HCT116 (cell line): ENCODE measurements around the gene OSBPL5. TPM values are rescaled to one million over a fixed set of nuclear protein-coding genes. Genes with fewer than 3 reads are reported as not detected.

ENCODE experiments used
- ATAC-seq: fragments of 200-7000 bp; cut with Tn5 transposase; 2 replicates; pipeline ENCODE4 v1.9.1; 2020; ENCODE audit warnings: mild to moderate bottlenecking, moderate library complexity
- BruUV-seq: library from RNA; stranded (reverse); fragments of 400-500 nt; replicated peaks from 2 replicates; lab custom pipeline; 2021; lab: Mats Ljungman, UMichigan
- CTCF ChIA-PET: fragments of 300-600 bp; sonication (Branson Sonifier 250); formaldehyde crosslinking; loops from one replicate; lab custom pipeline; 2021; ENCODE audit warnings: antibody characterized with exemption; lab: Charles Lee
- POLR2A ChIA-PET: fragments of 300-600, 350-600 bp; sonication (Branson Sonifier 250); formaldehyde crosslinking; loops from one replicate; lab custom pipeline; 2021; ENCODE audit warnings: antibody characterized with exemption; lab: Charles Lee
- RAD21 ChIA-PET, 2 experiments: fragments of 300-600 bp; sonication (Branson Sonifier 250); formaldehyde crosslinking; loops; one replicate each; lab custom pipeline; 2023; ENCODE audit warnings: low total read pairs in 2 of 2; ENCODE audit not compliant: uncharacterized antibody in 2 of 2, unreplicated experiment in 2 of 2, low non-redundant PET in 1 of 2; lab: Charles Lee
- DNase-seq: peaks from one replicate; pipeline ENCODE4 v3.0.0-alpha.2; 2010; ENCODE audit warnings: low read depth, low spot score
- H2AFZ ChIP-seq: fragments of 200-600 bp; shearing (Covaris generic), sonication (generic); 2 replicates; pipeline ENCODE4 v1.6.1; 2017; ENCODE audit warnings: low read depth, mixed run types, mixed read lengths, antibody characterized with exemption, low read length; ENCODE audit not compliant: poor library complexity, severe bottlenecking
- H3K27ac ChIP-seq: 2 replicates; pipeline ENCODE4 v1.5.1; 2012; ENCODE audit warnings: low read depth, low read length
- H3K27me3 ChIP-seq: fragments of 200-600 bp; sonication (generic); 2 replicates; pipeline ENCODE4 v1.6.1; 2016; ENCODE audit warnings: mixed run types, low read length, mixed read lengths; ENCODE audit not compliant: insufficient read depth
- H3K36me3 ChIP-seq, 2 experiments: fragments of 200-500 bp in 1 of 2; fragments of 200-600 bp in 1 of 2; sonication (Bioruptor generic) in 1 of 2; sonication (generic) in 1 of 2; 2 replicates each; pipeline versions ENCODE4 v1.5.1 to v1.6.1; 2014 to 2016; ENCODE audit warnings: low read length in 2 of 2, inconsistent platforms in 1 of 2, mixed read lengths in 1 of 2, mixed run types in 1 of 2; ENCODE audit not compliant: insufficient read depth in 2 of 2, control insufficient read depth in 1 of 2
- H3K4me1 ChIP-seq, 2 experiments: fragments of 200-600 bp in 1 of 2; sonication (generic) in 1 of 2; 2 replicates each; pipeline versions ENCODE4 v1.5.1 to v1.6.1; 2012 to 2017; ENCODE audit warnings: low read length in 2 of 2, inconsistent platforms in 1 of 2, mild to moderate bottlenecking in 1 of 2, mixed read lengths in 1 of 2, mixed run types in 1 of 2, moderate library complexity in 1 of 2; ENCODE audit not compliant: insufficient read depth in 2 of 2, control insufficient read depth in 1 of 2
- H3K4me2 ChIP-seq: fragments of 200-600 bp; sonication (generic); 2 replicates; pipeline ENCODE4 v1.6.1; 2017; ENCODE audit warnings: mixed run types, low read length, mixed read lengths
- H3K4me3 ChIP-seq, 2 experiments: fragments of 200-600 bp in 1 of 2; sonication (generic) in 1 of 2; replicated peaks in 1 of 2; 2 replicates each; pipeline ENCODE4 v1.5.1; 2011 to 2016; ENCODE audit warnings: low read length in 2 of 2, control low read depth in 1 of 2, low read depth in 1 of 2, mild to moderate bottlenecking in 1 of 2, mixed read lengths in 1 of 2, mixed run types in 1 of 2
- H3K79me2 ChIP-seq: fragments of 200-600 bp; sonication (generic); 2 replicates; pipeline ENCODE4 v1.6.1; 2017; ENCODE audit warnings: mild to moderate bottlenecking, mixed run types, low read length, moderate library complexity, mixed read lengths; ENCODE audit not compliant: insufficient read depth
- H3K9ac ChIP-seq: fragments of 200-600 bp; sonication (generic); 2 replicates; pipeline ENCODE4 v1.6.1; 2016; ENCODE audit warnings: low read length, mixed read lengths
- H3K9me2 ChIP-seq: fragments of 200-600 bp; sonication (generic), shearing (Covaris generic); 2 replicates; pipeline ENCODE4 v1.6.1; 2017; ENCODE audit warnings: mixed run types, mild to moderate bottlenecking, moderate library complexity; ENCODE audit not compliant: insufficient read depth
- H3K9me3 ChIP-seq, 2 experiments: fragments of 200-500 bp in 1 of 2; fragments of 200-600 bp in 1 of 2; sonication (Bioruptor generic) in 1 of 2; sonication (generic) in 1 of 2; 2 replicates each; pipeline ENCODE4 v1.6.1; 2014 to 2017; ENCODE audit warnings: low read length in 2 of 2, mixed read lengths in 2 of 2, inconsistent platforms in 1 of 2, low read depth in 1 of 2, mild to moderate bottlenecking in 1 of 2, mixed run types in 1 of 2, moderate library complexity in 1 of 2; ENCODE audit not compliant: control insufficient read depth in 1 of 2, insufficient read depth in 1 of 2
- H4K20me1 ChIP-seq: fragments of 200-600 bp; sonication (generic), shearing (Covaris generic); 2 replicates; pipeline ENCODE4 v1.6.1; 2017; ENCODE audit warnings: mixed run types, mild to moderate bottlenecking, moderate library complexity; ENCODE audit not compliant: insufficient read depth
- CBX3 ChIP-seq: IDR thresholded peaks from 2 replicates; pipeline ENCODE4 v1.6.1; 2012; ENCODE audit warnings: low read depth
- EGR1 ChIP-seq: IDR thresholded peaks from 2 replicates; pipeline ENCODE4 v1.6.1; 2012; ENCODE audit warnings: low read depth
- ELF1 ChIP-seq: IDR thresholded peaks from 2 replicates; pipeline ENCODE4 v1.6.1; 2012; ENCODE audit warnings: low read depth, borderline replicate concordance
- EZH2 ChIP-seq: fragments of 200-600 bp; sonication (generic); IDR thresholded peaks from 2 replicates; pipeline ENCODE4 v1.6.1; 2017; ENCODE audit warnings: antibody characterized with exemption, mixed run types
- EZH2phosphoT487 ChIP-seq: fragments of 200-600 bp; IDR thresholded peaks from 2 replicates; pipeline ENCODE4 v1.6.1; 2018; ENCODE audit warnings: antibody characterized with exemption, borderline replicate concordance
- FOSL1 ChIP-seq: IDR thresholded peaks from 2 replicates; pipeline ENCODE4 v1.6.1; 2012; ENCODE audit warnings: low read depth
- JUND ChIP-seq: IDR thresholded peaks from 2 replicates; pipeline ENCODE4 v1.6.1; 2012
- POLR2AphosphoS5 ChIP-seq: IDR thresholded peaks from 2 replicates; pipeline ENCODE4 v1.6.1; 2011; ENCODE audit warnings: mild to moderate bottlenecking, low read depth, low read length, moderate library complexity
- RAD21 ChIP-seq: IDR thresholded peaks from 2 replicates; pipeline ENCODE4 v1.6.1; 2012; ENCODE audit warnings: low read depth, mild to moderate bottlenecking
- SIN3A ChIP-seq: IDR thresholded peaks from 2 replicates; pipeline ENCODE4 v1.6.1; 2012; ENCODE audit warnings: low read depth
- SP1 ChIP-seq: IDR thresholded peaks from 2 replicates; pipeline ENCODE4 v1.6.1; 2012; ENCODE audit warnings: low read depth
- SRF ChIP-seq: IDR thresholded peaks from 2 replicates; pipeline ENCODE4 v1.6.1; 2012; ENCODE audit warnings: low read depth
- ZFX ChIP-seq: fragments of 450-650 bp; IDR thresholded peaks from 2 replicates; pipeline ENCODE4 v1.6.1; 2017
- ZNF274 ChIP-seq: fragments of 200-500 bp; sonication (Bioruptor generic); IDR thresholded peaks from 2 replicates; pipeline ENCODE4 v1.6.1; 2014; ENCODE audit warnings: mild to moderate bottlenecking, low read depth, low read length, inconsistent platforms
- intact Hi-C: fragments of 100-400 bp; cut with micrococcal nuclease; formaldehyde crosslinking; loops from 2 replicates; pipeline ENCODE4 v1.10.0; 2022
- total RNA-seq: library from RNA; stranded (reverse); gene quantifications from one replicate; pipeline ENCODE4 v1.2.1, GENCODE V29; 2021; ENCODE audit not compliant: unreplicated experiment
- TF ChIP-seq, protein P1 (sequence below): IDR thresholded peaks from 2 replicates; pipeline ENCODE4 v1.6.1; 2012

The OSBPL5 gene
- total RNA-seq, 1 experiment from 2014 or later: 44.2 TPM

DNA sequence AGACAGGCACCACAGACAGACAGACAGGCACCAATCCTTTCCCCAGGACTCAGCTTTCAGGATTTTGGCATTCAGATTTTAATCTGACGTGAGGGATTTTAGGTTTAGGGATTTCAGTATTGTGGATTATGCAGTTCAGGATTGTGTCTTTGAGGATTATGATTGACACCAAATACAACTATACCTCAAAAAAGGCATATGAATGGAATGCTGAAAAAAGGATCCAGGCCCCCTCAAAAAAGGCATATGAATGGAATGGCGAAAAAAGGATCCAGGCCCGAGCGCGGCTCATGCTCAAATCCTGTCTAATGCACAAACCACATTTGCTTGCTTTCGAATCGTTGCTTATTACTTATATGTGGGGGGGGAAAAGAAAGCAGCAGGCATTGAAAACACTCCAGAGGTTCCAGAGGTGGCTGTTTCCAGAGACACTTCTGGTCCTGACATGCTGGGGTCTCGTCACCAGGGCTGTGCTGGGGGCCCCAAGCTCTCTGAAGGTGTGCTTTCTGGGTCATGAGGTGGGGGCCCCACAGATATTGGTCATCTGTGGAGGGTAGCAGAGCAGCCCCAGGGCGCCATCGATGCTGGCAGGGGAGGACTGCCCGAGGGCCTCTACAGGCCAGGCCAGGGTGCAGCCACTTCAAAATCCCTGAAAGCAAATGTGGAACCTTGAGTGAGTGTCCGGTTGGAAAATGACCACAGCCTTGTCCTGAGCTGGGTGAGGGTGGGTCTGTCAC lies 16.8 kb upstream of the OSBPL5 start:
- Histone ChIP-seq H3K4me3 (no peak overlapping the region), H3K36me3 (no peaks in the 10 kb centered on the region), H3K9me3 (no peaks in the 10 kb centered on the region), H2AFZ (no peak overlapping the region), H3K9me2 (no peaks in the 10 kb centered on the region), H3K9ac (no peak overlapping the region), H3K4me1 (no peaks in the 10 kb centered on the region), H3K4me2 (no peak overlapping the region), H4K20me1 (no peaks in the 10 kb centered on the region), H3K27me3 (no peaks in the 10 kb centered on the region), H3K27ac (no peak overlapping the region), H3K79me2 (no peaks in the 10 kb centered on the region)
- ChIA-PET POLR2A (no interaction called here), RAD21 (no interaction called here), CTCF (no interaction called here)
- BruUV-seq: no TSS peak
- TF ChIP-seq EZH2phosphoT487: no peak
- TF ChIP-seq, protein P1, sequence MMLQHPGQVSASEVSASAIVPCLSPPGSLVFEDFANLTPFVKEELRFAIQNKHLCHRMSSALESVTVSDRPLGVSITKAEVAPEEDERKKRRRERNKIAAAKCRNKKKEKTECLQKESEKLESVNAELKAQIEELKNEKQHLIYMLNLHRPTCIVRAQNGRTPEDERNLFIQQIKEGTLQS: no peak
- no peak for TF ChIP-seq SRF
- no peak for TF ChIP-seq EGR1
- no peak for TF ChIP-seq ZFX
- no peak for TF ChIP-seq ZNF274
- no peak for TF ChIP-seq JUND
- no peak for TF ChIP-seq FOSL1
- no peak for TF ChIP-seq POLR2AphosphoS5
- no peak for TF ChIP-seq SP1
- no peak for TF ChIP-seq ELF1
- TF ChIP-seq EZH2: no peak
- no peak for TF ChIP-seq SIN3A
- TF ChIP-seq RAD21: no peak
- TF ChIP-seq CBX3: no peak
- intact Hi-C loops: no loop called here
- DNase-seq (no peak), ATAC-seq (no peak)
